Keratinocyte (primary cell): ENCODE data around the gene DIO3. TPM values are rescaled to one million over a fixed set of nuclear protein-coding genes. Genes with fewer than 3 reads are reported as not detected.

Experiments
- DNase-seq: peaks from one replicate; pipeline ENCODE4 v3.0.0-alpha.2; 2011; ENCODE audit warnings: low read depth, missing footprints, low spot score
- FAIRE-seq: peaks from 2 replicates; lab custom pipeline; 2011; peaks lifted over from hg19 to GRCh38; lab: Jason Lieb, UNC
- H2AFZ ChIP-seq: 2 replicates; pipeline ENCODE4 v1.6.0; 2012; ENCODE audit warnings: low read length, control low read depth, inconsistent platforms; ENCODE audit not compliant: control insufficient read depth
- H3K27ac ChIP-seq: 2 replicates; pipeline ENCODE4 v1.5.1; 2011; ENCODE audit warnings: low read length; ENCODE audit not compliant: control insufficient read depth, insufficient read depth
- H3K27me3 ChIP-seq: 3 replicates; pipeline ENCODE4 v1.6.0; 2011; ENCODE audit warnings: low read length; ENCODE audit not compliant: control insufficient read depth, insufficient read depth; ENCODE audit errors: extremely low read depth
- H3K36me3 ChIP-seq, 2 experiments: 2 replicates in 1 of 2; 3 replicates in 1 of 2; pipeline ENCODE4 v1.5.1; 2011; ENCODE audit warnings: low read length in 2 of 2, mild to moderate bottlenecking in 1 of 2; ENCODE audit not compliant: control insufficient read depth in 2 of 2, insufficient read depth in 2 of 2; ENCODE audit errors: extremely low read depth in 1 of 2
- H3K4me1 ChIP-seq: 3 replicates; pipeline ENCODE4 v1.5.1; 2011; ENCODE audit warnings: low read length; ENCODE audit not compliant: control insufficient read depth, insufficient read depth; ENCODE audit errors: extremely low read depth
- H3K4me2 ChIP-seq: 3 replicates; pipeline ENCODE4 v1.6.0; 2011; ENCODE audit warnings: low read depth, low read length; ENCODE audit not compliant: control insufficient read depth, insufficient read depth; ENCODE audit errors: extremely low read depth
- H3K4me3 ChIP-seq, 3 experiments: fragments of 200-600 bp in 1 of 3; sonication (generic) in 1 of 3; 2 replicates in 2 of 3; 3 replicates in 1 of 3; pipeline ENCODE4 v1.5.1; 2011 to 2016; ENCODE audit warnings: low read length in 3 of 3, mild to moderate bottlenecking in 3 of 3, control low read depth in 2 of 3, inconsistent platforms in 1 of 3, low read depth in 1 of 3, mixed read lengths in 1 of 3, mixed run types in 1 of 3, moderate library complexity in 1 of 3; ENCODE audit not compliant: control insufficient read depth in 2 of 3, insufficient read depth in 2 of 3; ENCODE audit errors: extremely low read depth in 1 of 3
- H3K79me2 ChIP-seq: 2 replicates; pipeline ENCODE4 v1.6.0; 2012; ENCODE audit warnings: low read length; ENCODE audit not compliant: control insufficient read depth, insufficient read depth
- H3K9ac ChIP-seq: 3 replicates; pipeline ENCODE4 v1.6.0; 2011; ENCODE audit warnings: low read length; ENCODE audit not compliant: control insufficient read depth, insufficient read depth; ENCODE audit errors: extremely low read depth
- H3K9me1 ChIP-seq: 3 replicates; pipeline ENCODE4 v1.6.0; 2011; ENCODE audit warnings: low read length; ENCODE audit not compliant: control insufficient read depth, insufficient read depth; ENCODE audit errors: extremely low read depth
- H3K9me3 ChIP-seq: 2 replicates; pipeline ENCODE4 v1.5.1; 2012; ENCODE audit warnings: low read depth, low read length; ENCODE audit not compliant: control insufficient read depth
- H4K20me1 ChIP-seq: 3 replicates; pipeline ENCODE4 v1.6.0; 2011; ENCODE audit warnings: low read length; ENCODE audit not compliant: control insufficient read depth, insufficient read depth; ENCODE audit errors: extremely low read depth
- EZH2 ChIP-seq: IDR thresholded peaks from one replicate; pipeline ENCODE4 v1.6.1; 2012; ENCODE audit warnings: inconsistent platforms, mild to moderate bottlenecking, low read length, moderate library complexity
- dilution Hi-C: fragments of 300-500 bp; cut with MboI; formaldehyde crosslinking; loops from one replicate; pipeline ENCODE4 v1.7.0; 2020; ENCODE audit warnings: low sequenced_read_pairs; ENCODE audit not compliant: extremely low pct_ligation_motif_present
- polyA plus RNA-seq, 5 experiments: library from polyadenylated mRNA; depleted of rRNA in 3 of 5; stranded (reverse) in 3 of 5; stranded (forward) in 1 of 5; unstranded in 1 of 5; fragments of >200 nt; gene quantifications; 1 replicate in 1 of 5; 2 replicates in 3 of 5; 3 replicates in 1 of 5; pipeline versions ENCODE4 v1.2.1 to v1.2.3, GENCODE V29; 2011 to 2012; ENCODE audit warnings: missing spikeins in 2 of 5, low read depth in 1 of 5, low replicate concordance in 1 of 5
- TF ChIP-seq, protein P1 (sequence below), 3 experiments: IDR thresholded peaks in 1 of 3; conservative IDR thresholded peaks in 1 of 3; optimal IDR thresholded peaks in 1 of 3; 2 replicates in 2 of 3; 3 replicates in 1 of 3; pipeline versions ENCODE3 to v1.5.1; 2011; ENCODE audit warnings: low read length in 3 of 3, mild to moderate bottlenecking in 3 of 3, moderate library complexity in 2 of 3, control low read depth in 1 of 3, inconsistent platforms in 1 of 3; ENCODE audit not compliant: insufficient read depth in 2 of 3; ENCODE audit errors: extremely low read depth in 1 of 3

The DIO3 gene
- polyA plus RNA-seq, 1 donor (not counting 4 experiments of a cell fraction or from before 2014, with no cell fraction given), result not detected

DNA sequence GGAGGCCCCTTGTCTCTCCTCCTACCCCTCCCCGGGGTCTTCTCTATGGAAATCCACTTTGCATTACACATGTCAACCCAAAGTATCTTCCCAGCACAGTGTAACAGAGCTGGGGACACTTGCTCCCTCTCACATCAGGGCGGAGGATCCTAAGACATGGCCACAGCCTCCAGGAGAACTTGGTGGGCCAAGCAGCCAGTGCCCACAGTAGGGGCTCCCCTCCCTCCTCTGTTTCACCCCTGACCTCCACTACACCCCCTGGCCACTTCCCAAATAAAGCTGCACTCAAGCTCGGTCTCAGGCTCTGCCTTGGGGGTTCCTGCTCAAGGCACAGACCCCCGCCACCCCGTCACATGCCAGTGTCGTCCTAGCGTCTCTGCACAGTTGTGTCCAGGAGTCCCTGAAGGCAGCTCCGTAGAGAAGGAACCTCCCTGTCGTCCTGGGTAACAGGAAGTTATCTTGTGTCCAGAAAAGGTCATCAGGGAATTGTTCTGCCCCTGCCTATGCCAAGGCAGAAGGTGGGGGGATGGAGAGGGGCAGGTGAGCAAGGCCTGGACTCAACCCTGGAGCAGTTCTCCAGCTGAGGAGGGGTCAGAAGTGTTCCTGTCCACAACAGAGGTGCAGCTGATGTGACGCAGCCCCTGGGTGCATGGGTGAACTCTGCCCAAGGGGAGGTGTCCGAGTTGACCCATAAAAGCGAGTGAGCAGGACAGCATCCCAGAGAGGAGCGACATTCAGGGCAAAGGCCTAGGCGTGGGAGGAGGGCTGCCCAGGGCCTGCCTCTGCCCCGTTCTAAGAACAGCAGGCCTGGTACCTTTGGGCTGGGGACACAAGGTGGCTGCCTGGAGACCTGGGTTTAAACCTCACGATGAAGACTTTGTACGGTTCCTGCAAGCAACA lies 25.5 kb downstream of the DIO3 start:
- Histone ChIP-seq H3K9ac (no peak overlapping the region), H3K4me3 (no peak overlapping the region), H2AFZ (no peak overlapping the region), H4K20me1 (no peaks in the 10 kb centered on the region), H3K9me3 (no peaks in the 10 kb centered on the region), H3K9me1 (no peaks in the 10 kb centered on the region), H3K27ac (no peak overlapping the region), H3K4me2 (no peak overlapping the region), H3K27me3 (no peaks in the 10 kb centered on the region), H3K79me2 (no peaks in the 10 kb centered on the region), H3K36me3 (no peaks in the 10 kb centered on the region), H3K4me1 (no peaks in the 10 kb centered on the region)
- TF ChIP-seq, protein P1, sequence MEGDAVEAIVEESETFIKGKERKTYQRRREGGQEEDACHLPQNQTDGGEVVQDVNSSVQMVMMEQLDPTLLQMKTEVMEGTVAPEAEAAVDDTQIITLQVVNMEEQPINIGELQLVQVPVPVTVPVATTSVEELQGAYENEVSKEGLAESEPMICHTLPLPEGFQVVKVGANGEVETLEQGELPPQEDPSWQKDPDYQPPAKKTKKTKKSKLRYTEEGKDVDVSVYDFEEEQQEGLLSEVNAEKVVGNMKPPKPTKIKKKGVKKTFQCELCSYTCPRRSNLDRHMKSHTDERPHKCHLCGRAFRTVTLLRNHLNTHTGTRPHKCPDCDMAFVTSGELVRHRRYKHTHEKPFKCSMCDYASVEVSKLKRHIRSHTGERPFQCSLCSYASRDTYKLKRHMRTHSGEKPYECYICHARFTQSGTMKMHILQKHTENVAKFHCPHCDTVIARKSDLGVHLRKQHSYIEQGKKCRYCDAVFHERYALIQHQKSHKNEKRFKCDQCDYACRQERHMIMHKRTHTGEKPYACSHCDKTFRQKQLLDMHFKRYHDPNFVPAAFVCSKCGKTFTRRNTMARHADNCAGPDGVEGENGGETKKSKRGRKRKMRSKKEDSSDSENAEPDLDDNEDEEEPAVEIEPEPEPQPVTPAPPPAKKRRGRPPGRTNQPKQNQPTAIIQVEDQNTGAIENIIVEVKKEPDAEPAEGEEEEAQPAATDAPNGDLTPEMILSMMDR (optimal IDR thresholded peaks at IDR 0.05 in 1 of 3, IDR thresholded peaks at IDR 0.05 in 1 of 3, conservative IDR thresholded peaks at IDR 0.05 in 1 of 3; ENCODE audit: extremely low read depth in 1 of 3, insufficient read depth in 2 of 3, low read length in 3 of 3), result no peak
- TF ChIP-seq EZH2, result no peak
- no peak for FAIRE-seq
- DNase-seq, result no peak
- dilution Hi-C loops, result no loop called here

DNA sequence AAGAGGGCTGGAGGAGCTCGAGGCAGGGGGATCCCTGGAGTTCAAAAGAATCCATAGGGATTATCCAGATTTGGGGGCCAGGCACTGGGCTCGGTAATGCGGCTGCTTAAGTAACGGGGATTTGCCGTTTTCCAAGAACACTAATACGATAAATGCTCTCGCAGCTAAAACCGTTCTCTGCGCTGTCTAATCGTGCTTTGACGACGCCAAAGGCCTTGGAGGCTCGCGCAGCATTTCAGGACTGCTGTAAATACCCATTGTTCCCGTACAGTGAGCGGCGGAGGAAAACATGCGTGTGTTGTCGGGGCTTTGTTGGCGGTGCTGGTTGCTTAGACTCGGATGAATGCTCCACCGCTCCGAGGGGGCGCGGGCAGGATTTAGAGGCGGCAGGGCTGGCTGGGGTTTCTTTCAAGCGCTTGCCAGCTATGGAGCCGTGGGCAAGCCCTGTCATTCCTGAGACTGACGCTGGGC lies 26.2 kb downstream of the DIO3 start:
- H4K20me1 ChIP-seq, result no peaks in the 10 kb centered on the region
- TF ChIP-seq, protein P1 (optimal IDR thresholded peaks at IDR 0.05 in 1 of 3, IDR thresholded peaks at IDR 0.05 in 1 of 3, conservative IDR thresholded peaks at IDR 0.05 in 1 of 3; ENCODE audit: extremely low read depth in 1 of 3, insufficient read depth in 2 of 3, low read length in 3 of 3), result no peak
- no peak for TF ChIP-seq EZH2
- no peaks in the 10 kb centered on the region for H3K4me1 ChIP-seq
- no peak overlapping the region for H3K4me2 ChIP-seq
- no peaks in the 10 kb centered on the region for H3K9me1 ChIP-seq
- H3K27me3 ChIP-seq, result no peaks in the 10 kb centered on the region
- no peak overlapping the region for H3K27ac ChIP-seq
- H3K9me3 ChIP-seq, result no peaks in the 10 kb centered on the region
- FAIRE-seq (no peak), DNase-seq (no peak)
- H3K4me3 ChIP-seq, result no peak overlapping the region
- dilution Hi-C loops, result no loop called here
- H3K79me2 ChIP-seq, result no peaks in the 10 kb centered on the region
- H3K36me3 ChIP-seq, result no peaks in the 10 kb centered on the region
- no peak overlapping the region for H3K9ac ChIP-seq
- no peak overlapping the region for H2AFZ ChIP-seq
